ENCODE results near the gene RAB40C.

DNA sequence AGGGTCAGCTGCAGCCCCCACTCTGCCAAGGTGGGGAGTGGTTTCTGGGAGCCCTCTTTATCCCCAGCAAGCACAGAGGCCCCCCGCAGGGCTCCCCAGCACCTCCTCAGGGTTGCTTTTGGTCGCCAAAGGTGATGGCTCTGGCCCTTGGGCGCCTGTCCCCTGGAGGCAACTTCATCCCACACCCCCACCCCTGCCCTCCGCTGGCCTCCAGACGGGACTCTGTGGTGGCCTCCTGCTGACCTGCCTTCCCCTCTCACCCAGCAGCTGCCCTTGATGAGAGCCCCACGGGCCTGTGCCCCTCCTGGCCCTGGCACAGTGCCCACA lies 70.2 kb downstream of the RAB40C start:
- TF ChIP-seq CTCF (conservative IDR thresholded peaks at IDR 0.05; ENCODE audit: low read depth, low read length), result no peak
- no peak for TF ChIP-seq EZH2 (IDR thresholded peaks at IDR 0.05; ENCODE audit: borderline replicate concordance, low read depth, low read length, poor library complexity, severe bottlenecking)
